SU-DHL-6 (cell line): ENCODE results near the gene KLKB1.

Experiments used
- H2AFZ ChIP-seq: fragments of 200-600 bp; sonication (generic); 2 replicates; pipeline ENCODE4 v1.6.1; 2014; ENCODE audit warnings: low read depth, mild to moderate bottlenecking, moderate library complexity, mixed read lengths, antibody characterized with exemption, low read length; ENCODE audit not compliant: severe bottlenecking
- H3F3A ChIP-seq: fragments of 200-600 bp; shearing (Covaris generic); 2 replicates; pipeline ENCODE4 v1.6.0; 2016; ENCODE audit warnings: antibody characterized with exemption, mild to moderate bottlenecking; ENCODE audit not compliant: insufficient read depth
- H3K27ac ChIP-seq: fragments of 200-600 bp; sonication (generic); 2 replicates; pipeline ENCODE4 v1.5.1; 2016; ENCODE audit warnings: low read depth, mild to moderate bottlenecking, low read length, moderate library complexity, mixed read lengths
- H3K27me3 ChIP-seq: fragments of 200-600 bp; sonication (generic), shearing (Covaris generic); 2 replicates; pipeline ENCODE4 v1.6.0; 2014; ENCODE audit warnings: mild to moderate bottlenecking, low read length
- H3K36me3 ChIP-seq: fragments of 200-600 bp; sonication (generic); 2 replicates; pipeline ENCODE4 v1.6.1; 2014; ENCODE audit warnings: mild to moderate bottlenecking, low read length, mixed read lengths
- H3K4me2 ChIP-seq: fragments of 300-600, 200-600 bp; shearing (Covaris generic), sonication (generic); 2 replicates; pipeline ENCODE4 v1.6.0; 2014; ENCODE audit warnings: low read length, low read depth, mild to moderate bottlenecking; ENCODE audit not compliant: poor library complexity, severe bottlenecking
- H3K4me3 ChIP-seq: fragments of 200-600 bp; sonication (generic); 2 replicates; pipeline ENCODE4 v1.5.1; 2014; ENCODE audit warnings: antibody characterized with exemption, low read length, mild to moderate bottlenecking, mixed read lengths; ENCODE audit not compliant: insufficient read depth, poor library complexity, severe bottlenecking
- H3K79me2 ChIP-seq: fragments of 200-600 bp; sonication (generic); 2 replicates; pipeline ENCODE4 v1.6.1; 2014; ENCODE audit warnings: mild to moderate bottlenecking, low read length, moderate library complexity; ENCODE audit not compliant: insufficient read depth
- H3K9ac ChIP-seq: fragments of 200-600 bp; sonication (generic); 2 replicates; pipeline ENCODE4 v1.7.0; 2014; ENCODE audit warnings: mild to moderate bottlenecking, low read length
- H3K9me2 ChIP-seq: fragments of 200-600 bp; sonication (generic); replicated peaks from 2 replicates; pipeline ENCODE4 v1.6.1; 2014; ENCODE audit warnings: low read length; ENCODE audit not compliant: insufficient read depth
- H3K9me3 ChIP-seq: fragments of 200-600 bp; sonication (generic); 2 replicates; pipeline ENCODE4 v1.6.1; 2014; ENCODE audit warnings: low read length, mixed read lengths; ENCODE audit not compliant: insufficient read depth
- H4K20me1 ChIP-seq: fragments of 200-600 bp; sonication (generic); 2 replicates; pipeline ENCODE4 v1.6.1; 2014; ENCODE audit warnings: low read depth, mild to moderate bottlenecking, antibody characterized with exemption, low read length, moderate library complexity, mixed read lengths
- EZH2phosphoT487 ChIP-seq: fragments of 200-600 bp; sonication (generic), shearing (Covaris generic); conservative IDR thresholded peaks from 2 replicates; pipeline ENCODE4 v1.6.1; 2018; ENCODE audit warnings: mild to moderate bottlenecking, antibody characterized with exemption, low read length, moderate library complexity, mixed read lengths
- TF ChIP-seq, protein P1 (sequence below): fragments of 200-600 bp; sonication (generic); IDR thresholded peaks from one replicate; pipeline ENCODE4 v1.5.1; 2017; ENCODE audit warnings: antibody characterized with exemption, mild to moderate bottlenecking, low read length, moderate library complexity; ENCODE audit not compliant: insufficient read depth, poor library complexity, severe bottlenecking

The KLKB1 gene

DNA sequence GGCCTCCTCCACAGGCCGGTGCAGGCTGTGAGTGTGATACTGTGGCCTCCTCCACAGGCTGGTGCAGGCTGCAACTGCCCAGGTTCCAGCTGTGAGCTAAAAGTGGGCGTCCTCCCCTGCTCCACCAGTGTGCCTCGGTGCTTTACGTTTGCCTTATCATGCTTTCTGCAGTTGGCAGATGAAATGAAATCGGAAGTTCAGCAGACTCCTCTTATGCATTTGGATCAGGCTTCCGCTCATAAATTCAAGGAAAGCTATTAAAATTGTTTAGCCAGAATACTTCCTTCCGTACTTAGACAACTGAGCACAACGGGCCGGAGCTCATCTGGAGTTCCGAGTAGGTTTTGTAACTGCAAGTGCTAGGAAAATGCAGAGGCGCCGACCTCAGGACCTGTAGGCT is 23.9 kb upstream of the KLKB1 start:
- Histone ChIP-seq H3K27ac (no peak overlapping the region), H4K20me1 (no peaks in the 10 kb centered on the region), H2AFZ (peak overlapping the region; percentile 32), H3K79me2 (no peaks in the 10 kb centered on the region), H3K36me3 (no peaks in the 10 kb centered on the region), H3K27me3 (no peaks in the 10 kb centered on the region), H3F3A (peaks cover 8% of the 10 kb centered on the region; the same call in 1 of the 2 replicates), H3K9me2 (no peaks in the 10 kb centered on the region), H3K9me3 (no peaks in the 10 kb centered on the region), H3K4me2 (no peak overlapping the region), H3K9ac (no peak overlapping the region), H3K4me3 (no peak overlapping the region)
- TF ChIP-seq, protein P1, sequence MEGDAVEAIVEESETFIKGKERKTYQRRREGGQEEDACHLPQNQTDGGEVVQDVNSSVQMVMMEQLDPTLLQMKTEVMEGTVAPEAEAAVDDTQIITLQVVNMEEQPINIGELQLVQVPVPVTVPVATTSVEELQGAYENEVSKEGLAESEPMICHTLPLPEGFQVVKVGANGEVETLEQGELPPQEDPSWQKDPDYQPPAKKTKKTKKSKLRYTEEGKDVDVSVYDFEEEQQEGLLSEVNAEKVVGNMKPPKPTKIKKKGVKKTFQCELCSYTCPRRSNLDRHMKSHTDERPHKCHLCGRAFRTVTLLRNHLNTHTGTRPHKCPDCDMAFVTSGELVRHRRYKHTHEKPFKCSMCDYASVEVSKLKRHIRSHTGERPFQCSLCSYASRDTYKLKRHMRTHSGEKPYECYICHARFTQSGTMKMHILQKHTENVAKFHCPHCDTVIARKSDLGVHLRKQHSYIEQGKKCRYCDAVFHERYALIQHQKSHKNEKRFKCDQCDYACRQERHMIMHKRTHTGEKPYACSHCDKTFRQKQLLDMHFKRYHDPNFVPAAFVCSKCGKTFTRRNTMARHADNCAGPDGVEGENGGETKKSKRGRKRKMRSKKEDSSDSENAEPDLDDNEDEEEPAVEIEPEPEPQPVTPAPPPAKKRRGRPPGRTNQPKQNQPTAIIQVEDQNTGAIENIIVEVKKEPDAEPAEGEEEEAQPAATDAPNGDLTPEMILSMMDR = no peak
- TF ChIP-seq EZH2phosphoT487 = no peak

DNA sequence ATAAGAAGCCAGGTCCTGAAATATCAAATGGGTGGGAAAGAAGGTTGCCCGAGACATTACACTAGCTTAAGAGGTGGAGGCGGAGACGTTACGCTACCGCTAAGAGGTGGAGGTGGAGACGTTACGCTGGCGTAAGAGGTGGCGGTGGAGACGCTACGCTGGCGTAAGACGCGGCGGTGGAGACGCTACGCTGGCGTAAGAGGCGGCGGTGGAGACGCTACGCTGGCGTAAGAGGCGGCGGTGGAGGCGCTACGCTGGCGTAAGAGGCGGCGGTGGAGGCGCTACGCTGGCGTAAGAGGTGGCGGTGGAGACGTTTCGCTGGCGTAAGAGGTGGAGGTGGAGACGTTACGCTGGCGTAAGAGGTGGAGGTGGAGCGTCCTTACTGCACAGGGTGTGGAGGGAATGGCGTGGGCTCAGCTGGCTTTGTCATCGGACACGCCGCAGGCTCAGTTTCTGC is 23.2 kb upstream of the KLKB1 start:
- H3K9me3 ChIP-seq = no peaks in the 10 kb centered on the region
- peak overlapping the region; percentile 51 for H3K27ac ChIP-seq
- H3K79me2 ChIP-seq = no peaks in the 10 kb centered on the region
- H3K27me3 ChIP-seq = no peaks in the 10 kb centered on the region
- H3F3A ChIP-seq = peaks cover 8% of the 10 kb centered on the region; the same call in 1 of the 2 replicates
- no peaks in the 10 kb centered on the region for H4K20me1 ChIP-seq
- peak overlapping the region; percentile 43 for H3K4me2 ChIP-seq
- H3K36me3 ChIP-seq = no peaks in the 10 kb centered on the region
- peak overlapping the region; percentile 27 for H3K4me3 ChIP-seq
- H3K9ac ChIP-seq = peak overlapping the region; percentile 24
- TF ChIP-seq, protein P1 = no peak
- no peak for TF ChIP-seq EZH2phosphoT487
- peak overlapping the region; percentile 32 for H2AFZ ChIP-seq
- H3K9me2 ChIP-seq = no peaks in the 10 kb centered on the region

DNA sequence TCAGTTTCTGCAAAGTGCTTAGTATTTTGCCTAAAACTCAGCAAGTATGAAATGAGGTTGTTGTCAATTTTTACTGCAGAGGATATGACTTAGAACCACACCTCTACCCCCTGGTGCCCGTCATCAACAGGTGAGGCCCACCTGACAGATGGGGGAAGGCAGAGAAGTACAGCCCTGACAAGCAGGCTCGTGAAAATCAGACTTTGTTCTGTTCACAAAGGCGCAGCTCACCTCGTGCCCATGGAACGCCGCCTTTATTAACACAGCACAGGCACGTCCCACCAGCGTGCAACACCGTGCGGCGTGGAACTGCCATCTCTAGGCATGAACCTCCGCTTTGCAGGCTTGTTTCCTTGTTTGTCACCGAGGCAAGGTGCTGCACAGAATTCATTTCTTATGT is 22.6 kb upstream of the KLKB1 start:
- Histone ChIP-seq H3K9me3 (no peaks in the 10 kb centered on the region), H2AFZ (no peak overlapping the region), H3K9ac (peak overlapping the region; percentile 24), H3K4me3 (peak overlapping the region; percentile 27), H3F3A (peaks cover 8% of the 10 kb centered on the region; the same call in 1 of the 2 replicates), H3K27me3 (no peaks in the 10 kb centered on the region), H3K36me3 (no peaks in the 10 kb centered on the region), H3K79me2 (no peaks in the 10 kb centered on the region), H3K27ac (peak overlapping the region; percentile 30), H4K20me1 (no peaks in the 10 kb centered on the region), H3K4me2 (peak overlapping the region; percentile 43), H3K9me2 (no peaks in the 10 kb centered on the region)
- TF ChIP-seq EZH2phosphoT487 = no peak
- TF ChIP-seq, protein P1 = no peak
